ENCODE results near the gene RTF1.

- no peak for TF ChIP-seq CTCF (IDR thresholded peaks at IDR 0.05; ENCODE audit: low read length)
- no peak for TF ChIP-seq EZH2 (IDR thresholded peaks at IDR 0.05; ENCODE audit: borderline replicate concordance, low read length)
Measured at GRCh38 chr15:41512512-41512939, 95.6 kb downstream of the RTF1 start.

Data from OCI-LY1 (cell line).